AG09319 (cell line): ENCODE data around the gene CHST5.

Experiments
- DNase-seq: peaks from one replicate; pipeline ENCODE4 v3.0.0-alpha.2; 2010; ENCODE audit warnings: low read depth; ENCODE audit errors: extremely low read depth
- TF ChIP-seq, protein P1 (sequence below): IDR thresholded peaks from 2 replicates; pipeline ENCODE4 v1.5.1; 2011; ENCODE audit warnings: low read depth, mild to moderate bottlenecking, inconsistent platforms, low read length, moderate library complexity

Gene CHST5

DNA sequence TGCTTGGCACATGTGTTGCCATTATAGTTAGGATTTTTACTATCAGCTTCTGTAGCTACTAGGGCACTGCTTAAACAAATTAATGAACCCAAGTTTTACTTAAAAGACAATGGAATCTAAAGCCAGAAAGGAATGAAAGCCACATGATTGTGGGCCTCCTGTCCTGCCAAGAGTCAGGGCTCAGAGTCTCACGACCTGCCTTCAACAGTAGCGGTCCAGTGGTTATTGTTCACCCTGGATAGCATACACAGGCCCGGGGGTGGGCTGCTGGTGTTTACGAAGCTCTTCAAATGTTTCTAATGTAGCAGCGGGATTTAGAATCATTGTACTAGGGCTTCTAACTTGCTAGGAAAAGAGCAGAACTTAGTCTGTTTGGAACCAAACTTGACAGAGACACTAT is 38.0 kb upstream of the CHST5 start:
- TF ChIP-seq, protein P1, sequence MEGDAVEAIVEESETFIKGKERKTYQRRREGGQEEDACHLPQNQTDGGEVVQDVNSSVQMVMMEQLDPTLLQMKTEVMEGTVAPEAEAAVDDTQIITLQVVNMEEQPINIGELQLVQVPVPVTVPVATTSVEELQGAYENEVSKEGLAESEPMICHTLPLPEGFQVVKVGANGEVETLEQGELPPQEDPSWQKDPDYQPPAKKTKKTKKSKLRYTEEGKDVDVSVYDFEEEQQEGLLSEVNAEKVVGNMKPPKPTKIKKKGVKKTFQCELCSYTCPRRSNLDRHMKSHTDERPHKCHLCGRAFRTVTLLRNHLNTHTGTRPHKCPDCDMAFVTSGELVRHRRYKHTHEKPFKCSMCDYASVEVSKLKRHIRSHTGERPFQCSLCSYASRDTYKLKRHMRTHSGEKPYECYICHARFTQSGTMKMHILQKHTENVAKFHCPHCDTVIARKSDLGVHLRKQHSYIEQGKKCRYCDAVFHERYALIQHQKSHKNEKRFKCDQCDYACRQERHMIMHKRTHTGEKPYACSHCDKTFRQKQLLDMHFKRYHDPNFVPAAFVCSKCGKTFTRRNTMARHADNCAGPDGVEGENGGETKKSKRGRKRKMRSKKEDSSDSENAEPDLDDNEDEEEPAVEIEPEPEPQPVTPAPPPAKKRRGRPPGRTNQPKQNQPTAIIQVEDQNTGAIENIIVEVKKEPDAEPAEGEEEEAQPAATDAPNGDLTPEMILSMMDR, result no peak
- DNase-seq, result no peak

DNA sequence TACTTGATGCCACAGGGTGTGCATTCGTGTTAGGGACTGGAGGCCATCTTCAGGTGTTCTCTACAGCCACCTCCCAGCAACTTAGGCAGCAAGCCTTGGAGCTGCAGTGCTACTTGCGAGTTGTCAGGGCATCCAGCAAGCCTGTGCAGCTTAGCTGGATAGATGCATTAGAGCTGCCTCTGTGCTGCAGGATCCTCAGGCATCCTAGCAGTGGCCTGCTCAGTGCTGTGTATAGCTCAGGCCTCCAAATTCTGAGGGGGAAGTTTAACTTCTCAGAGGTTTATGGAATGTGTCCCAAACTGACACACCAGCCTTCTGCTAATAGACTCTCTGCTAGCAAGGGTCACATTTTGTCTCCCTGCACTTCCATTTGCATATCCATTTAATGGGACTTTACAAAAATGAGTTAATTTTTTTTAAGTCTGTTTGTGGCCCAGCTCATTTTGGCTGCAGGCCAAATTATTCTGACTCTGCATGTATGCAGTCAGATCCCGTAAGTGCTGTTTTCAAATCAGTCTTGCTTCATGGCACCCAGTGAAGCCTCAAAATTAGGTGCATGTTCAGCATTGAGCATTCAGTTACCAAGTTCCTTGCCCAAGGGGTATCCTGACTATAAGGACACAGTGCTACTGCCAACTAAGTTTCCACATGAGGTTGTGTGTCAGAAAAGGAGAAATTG is 37.1 kb upstream of the CHST5 start:
- TF ChIP-seq, protein P1, result no peak
- no peak for DNase-seq

DNA sequence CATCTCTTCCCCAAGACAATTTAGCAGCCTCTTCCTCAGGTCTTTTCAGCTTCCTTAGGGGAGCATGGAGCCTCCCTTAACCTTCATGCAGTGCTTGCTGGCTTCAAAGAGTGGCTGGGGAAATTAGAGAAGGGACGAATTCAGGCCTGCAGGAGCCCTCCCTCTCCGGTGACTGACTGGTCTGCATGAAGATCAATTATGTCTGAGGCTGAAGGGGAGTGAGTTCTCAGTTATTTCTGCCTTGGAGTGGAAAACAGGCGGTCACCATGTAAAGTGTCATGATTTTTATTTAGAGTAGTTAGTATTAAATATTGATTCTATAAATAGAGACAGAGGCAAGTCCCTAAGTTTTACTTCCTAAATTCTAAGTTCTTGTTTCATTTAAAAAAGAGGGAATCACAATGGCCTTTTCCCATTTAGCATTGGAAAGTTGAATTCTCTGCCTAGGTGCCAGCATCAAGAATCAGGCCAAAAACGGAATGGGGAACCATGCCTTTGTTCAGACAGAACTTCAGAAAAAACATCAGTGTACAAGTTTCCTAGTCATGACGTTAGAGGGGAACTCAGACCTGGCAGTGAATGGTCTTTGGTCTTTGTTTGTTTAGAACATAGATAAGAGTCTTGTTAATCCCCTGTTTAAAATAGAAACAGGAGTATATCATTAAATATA is 34.6 kb upstream of the CHST5 start:
- DNase-seq, result no peak
- TF ChIP-seq, protein P1, result no peak

DNA sequence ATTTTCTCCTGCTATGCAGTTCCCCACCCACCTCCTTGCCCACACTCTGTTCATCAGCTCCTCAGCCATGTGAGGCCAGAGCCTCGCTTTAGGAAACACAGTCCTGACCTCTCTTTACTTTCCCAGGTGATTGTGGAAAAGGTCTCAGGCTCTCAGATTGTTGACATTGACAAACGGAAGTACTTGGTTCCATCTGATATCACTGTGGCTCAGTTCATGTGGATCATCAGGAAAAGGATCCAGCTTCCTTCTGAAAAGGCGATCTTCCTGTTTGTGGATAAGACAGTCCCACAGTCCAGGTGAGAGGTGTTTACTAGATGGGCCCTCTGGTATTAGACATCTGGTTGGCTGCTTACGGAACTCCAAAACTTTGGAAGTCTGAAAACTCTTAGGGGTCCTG is 32.0 kb upstream of the CHST5 start:
- TF ChIP-seq, protein P1, result no peak
- DNase-seq, result no peak

DNA sequence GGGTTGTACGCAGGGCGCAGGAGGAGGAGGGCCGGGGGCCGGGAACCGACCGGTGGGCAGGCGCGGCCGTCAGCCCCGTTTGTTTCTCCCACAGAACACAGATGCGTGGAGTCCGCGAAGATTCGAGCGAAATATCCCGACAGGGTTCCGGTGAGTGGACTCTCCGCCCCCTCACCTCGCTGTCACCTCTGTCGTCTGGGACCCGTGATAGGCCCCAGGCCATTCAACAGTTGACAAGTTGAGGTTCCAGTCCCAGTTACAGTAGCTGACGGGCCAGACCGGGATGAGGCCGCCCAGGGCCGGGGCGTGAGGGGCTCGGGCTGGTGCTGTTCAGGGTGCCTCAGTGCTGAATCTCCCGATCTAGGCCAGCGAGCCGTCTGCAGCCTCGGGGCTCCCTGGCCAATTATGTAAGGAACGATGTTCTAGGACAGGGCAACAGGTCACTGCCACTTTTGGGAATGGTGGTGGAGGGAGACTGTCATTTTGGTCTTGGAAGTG is 30.9 kb upstream of the CHST5 start:
- TF ChIP-seq, protein P1, result no peak
- no peak for DNase-seq

DNA sequence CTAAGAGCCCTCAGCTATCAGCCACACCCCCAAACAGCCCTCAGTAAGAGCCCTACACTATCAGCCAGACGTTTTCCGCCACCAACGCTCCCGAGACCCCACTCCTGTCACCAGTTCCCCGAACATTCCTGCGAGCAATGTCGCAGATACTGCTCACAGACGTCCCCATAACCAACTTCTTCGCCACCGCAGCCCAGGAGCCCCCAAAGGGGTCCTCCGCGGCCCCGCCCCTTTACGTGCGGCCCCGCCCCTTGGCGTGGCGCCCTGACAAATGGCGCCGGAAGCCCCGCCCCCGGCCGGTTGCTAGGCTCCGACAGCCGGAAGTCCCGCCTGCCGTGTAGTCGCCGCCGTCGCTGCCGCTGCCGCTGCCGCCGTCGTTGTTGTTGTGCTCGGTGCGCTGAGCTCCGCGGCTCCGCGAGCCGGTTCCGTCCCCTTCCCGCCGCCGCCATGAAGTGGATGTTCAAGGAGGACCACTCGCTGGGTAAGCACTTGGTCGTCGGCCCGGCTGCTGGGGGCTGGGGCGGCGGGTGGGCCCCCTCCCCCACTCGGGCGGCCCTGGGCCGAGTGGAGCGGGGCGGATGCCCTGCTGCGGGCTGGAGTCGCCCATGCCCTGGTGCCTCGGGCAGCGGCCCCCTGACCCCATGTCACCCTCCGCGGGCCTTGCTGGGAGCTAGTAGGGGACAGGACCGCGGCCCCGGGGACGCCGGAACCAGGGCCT is 30.3 kb upstream of the CHST5 start, which contains the start of gene GABARAPL2:
Gene GABARAPL2, plus strand, starts transcription at position 340 of the 718 bp plus-strand sequence. Its CDS starts 108 bp downstream, at position 448.
- TF ChIP-seq, protein P1, result no peak
- no peak for DNase-seq

DNA sequence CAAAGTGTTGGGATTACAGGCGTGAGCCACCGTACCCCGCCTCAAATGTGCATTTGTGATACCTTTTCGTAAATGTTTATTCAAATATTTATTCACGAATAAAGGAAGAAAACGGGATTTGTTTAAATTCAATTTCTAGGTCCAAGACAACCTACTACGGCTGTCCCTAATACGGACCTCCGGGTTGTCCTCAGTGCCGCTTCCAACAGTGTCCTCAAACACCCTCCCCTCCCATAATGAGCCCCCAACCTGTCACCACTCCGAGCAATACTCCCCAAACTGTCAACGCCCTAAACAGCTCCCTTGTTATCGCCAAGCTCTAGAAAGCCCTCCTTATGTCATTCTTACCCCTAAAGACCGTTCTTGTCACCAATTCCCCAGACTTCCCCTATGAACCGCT is 29.7 kb upstream of the CHST5 start:
- no peak for DNase-seq
- TF ChIP-seq, protein P1, result no peak
